Forelimb muscle (tissue), 1 donor: ENCODE measurements around the gene MYO10. TPM values are rescaled to one million over a fixed set of nuclear protein-coding genes. Genes with fewer than 3 reads are reported as not detected.

Experiments
- DNase-seq: peaks from one replicate; pipeline ENCODE4 v3.0.0-alpha.2; 2013; ENCODE audit warnings: low read depth
- polyA plus RNA-seq: library from polyadenylated mRNA; unstranded; fragments of 120-200 nt; gene quantifications from one replicate; pipeline ENCODE4 v1.2.1, GENCODE V29; 2013; ENCODE audit not compliant: insufficient read length

The MYO10 gene
- polyA plus RNA-seq, 1 donor = 27.2 TPM

DNA sequence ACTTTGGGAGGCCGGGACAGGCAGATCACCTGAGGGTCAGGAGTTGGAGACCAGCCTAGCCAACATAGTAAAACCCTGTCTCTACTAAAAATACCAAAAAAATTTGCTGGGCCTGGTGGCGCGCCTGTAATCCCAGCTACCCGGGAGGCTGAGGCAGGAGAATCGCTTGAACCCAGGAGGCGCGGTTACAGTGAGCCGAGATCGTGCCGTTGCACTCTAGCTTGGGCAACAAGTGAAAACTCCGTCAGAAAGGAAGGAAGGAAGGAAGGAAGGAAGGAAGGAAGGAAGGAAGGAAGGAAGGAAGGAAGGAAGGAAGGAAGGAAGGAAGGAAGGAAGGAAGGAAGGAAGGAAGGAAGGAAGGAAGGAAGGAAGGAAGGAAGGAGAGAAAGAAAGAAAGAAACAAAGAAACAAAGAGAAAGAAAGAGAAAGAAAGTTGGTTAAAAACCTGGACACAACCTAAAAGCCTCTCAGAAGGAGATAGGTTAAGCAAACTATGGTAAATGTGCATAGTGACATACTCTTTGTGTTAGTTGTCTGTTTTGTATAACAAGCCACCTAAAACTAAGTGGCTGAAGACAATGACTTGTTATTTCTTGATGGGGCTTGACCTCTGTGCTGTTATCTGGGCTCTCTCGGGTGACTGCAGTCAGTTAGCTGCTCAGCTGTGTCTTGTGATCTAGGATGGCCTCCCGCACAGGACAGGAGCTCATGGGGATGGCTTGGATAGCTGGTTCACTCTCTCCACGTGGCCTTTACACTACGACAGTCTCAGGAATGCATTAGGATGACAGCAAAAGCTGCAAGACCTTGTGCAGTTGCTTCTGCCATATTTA is 8.0 kb upstream of the MYO10 start:
- no peak for DNase-seq

- no peak for DNase-seq
Observed at GRCh38 chr5:16937503-16938161, 1.5 kb upstream of the MYO10 start.

DNA sequence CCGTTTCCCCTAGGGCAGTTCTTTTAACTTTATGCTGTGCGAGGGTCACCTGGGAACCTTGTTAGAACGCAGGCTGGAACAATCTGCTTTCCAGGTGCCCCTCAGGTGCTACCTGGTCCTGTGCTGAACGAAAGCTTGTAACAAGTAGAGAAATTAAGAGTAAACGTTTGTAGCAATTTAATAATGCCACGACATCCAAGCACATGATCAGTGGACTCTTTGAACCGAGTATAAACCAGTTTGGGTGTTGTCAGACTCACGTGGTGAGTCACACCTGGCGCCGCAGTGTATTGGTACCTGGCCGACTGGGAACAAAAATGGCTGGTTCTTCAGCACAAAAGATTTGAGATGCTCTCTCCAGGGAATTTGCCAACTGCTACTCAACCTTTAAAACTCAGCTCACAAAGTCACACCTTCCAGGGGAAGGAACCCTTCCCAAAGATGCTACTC is 926 bp upstream of the MYO10 start:
- DNase-seq = no peak

GRCh38 chr5:16935231-16936149 is 598 bp downstream of the MYO10 start:
- no peak for DNase-seq

DNA sequence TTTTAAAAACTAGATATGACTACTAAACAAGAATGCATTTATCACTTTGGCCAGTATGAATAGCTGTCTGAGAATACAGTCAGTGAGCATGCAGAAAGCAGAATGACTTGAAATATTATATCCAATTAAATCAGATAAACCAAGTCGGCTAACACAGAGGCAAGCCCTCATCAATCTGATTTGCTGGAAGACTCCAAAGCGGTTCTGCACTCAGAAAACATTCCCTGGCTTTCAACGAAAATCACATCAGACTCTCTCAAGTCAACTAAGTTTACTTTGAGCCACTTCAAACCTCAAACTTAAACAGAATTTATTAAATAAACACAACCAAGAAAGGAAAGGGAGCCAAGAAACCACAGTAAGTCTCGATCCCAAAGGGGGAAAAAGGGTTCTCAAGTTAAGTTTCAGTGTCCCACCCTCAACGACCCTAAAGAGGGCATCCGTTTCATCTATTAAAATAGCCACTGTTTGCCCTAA is 1.4 kb downstream of the MYO10 start:
- DNase-seq = no peak

- DNase-seq = no peak
Observed at GRCh38 chr5:16934123-16934522, 2.0 kb downstream of the MYO10 start.

GRCh38 chr5:16933337-16933736 is 2.8 kb downstream of the MYO10 start:
- DNase-seq = no peak

DNA sequence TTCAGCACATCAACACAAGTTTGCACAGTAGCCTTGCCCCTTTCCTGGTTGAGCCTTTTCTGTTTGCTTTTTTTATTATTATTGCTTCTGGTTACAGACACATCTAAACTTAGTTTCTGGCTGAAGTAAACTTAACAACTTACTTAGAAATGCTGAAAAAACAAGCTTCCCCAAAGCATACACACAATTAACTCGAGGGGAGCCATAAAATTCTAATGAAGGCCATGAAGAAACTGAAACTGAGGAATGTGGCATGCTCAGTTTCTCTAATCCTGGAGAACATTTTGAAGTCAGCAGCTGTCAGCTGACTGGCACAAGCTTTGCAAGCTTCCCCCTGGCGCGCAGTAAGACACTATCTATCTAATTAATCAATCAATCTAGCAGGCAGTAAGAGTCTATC is 3.7 kb downstream of the MYO10 start:
- no peak for DNase-seq

- no peak for DNase-seq
Observed at GRCh38 chr5:16931334-16932110, 4.6 kb downstream of the MYO10 start.

GRCh38 chr5:16930496-16930895 is 5.6 kb downstream of the MYO10 start:
- DNase-seq = no peak

DNA sequence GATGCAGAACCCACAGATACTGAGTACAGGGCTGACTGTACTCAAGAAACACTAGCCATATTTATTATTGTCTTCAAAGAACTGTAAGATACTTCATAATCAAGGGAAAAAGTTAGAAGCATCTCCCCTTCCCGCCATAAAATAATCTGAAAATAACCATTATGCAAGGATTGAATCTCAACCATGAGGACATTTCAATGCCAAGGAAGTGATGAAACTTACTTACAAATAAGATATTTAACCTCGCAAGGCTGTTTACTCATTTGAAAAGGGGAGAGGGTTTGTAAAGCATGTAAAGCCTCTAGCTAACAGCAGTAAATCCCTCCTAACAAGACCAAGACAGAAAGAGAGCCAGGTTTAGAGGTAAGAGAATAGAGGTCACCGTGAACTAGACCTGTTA is 6.3 kb downstream of the MYO10 start:
- no peak for DNase-seq

DNA sequence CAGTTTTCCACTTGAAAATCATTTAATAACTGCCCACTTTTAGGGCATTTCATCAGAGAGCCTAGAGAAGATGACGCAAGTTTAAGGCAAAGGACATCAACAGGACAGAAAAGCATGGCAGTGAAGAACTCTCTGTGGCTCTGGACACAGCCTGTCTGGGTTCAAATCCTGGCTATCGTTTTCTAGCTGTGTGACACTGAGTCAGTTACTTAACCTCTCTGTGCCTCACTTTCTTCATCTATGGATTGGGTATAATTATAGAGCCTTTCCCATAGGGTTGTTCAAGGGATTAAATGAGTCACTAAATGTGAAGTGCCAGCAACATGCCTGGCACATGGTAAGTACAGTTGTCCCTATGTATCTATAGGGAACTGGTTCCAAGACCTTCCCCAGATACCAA is 6.7 kb downstream of the MYO10 start:
- no peak for DNase-seq

- DNase-seq = no peak
Observed at GRCh38 chr5:16927613-16928012, 8.5 kb downstream of the MYO10 start.

GRCh38 chr5:16926417-16926816 is 9.7 kb downstream of the MYO10 start:
- DNase-seq = no peak

DNA sequence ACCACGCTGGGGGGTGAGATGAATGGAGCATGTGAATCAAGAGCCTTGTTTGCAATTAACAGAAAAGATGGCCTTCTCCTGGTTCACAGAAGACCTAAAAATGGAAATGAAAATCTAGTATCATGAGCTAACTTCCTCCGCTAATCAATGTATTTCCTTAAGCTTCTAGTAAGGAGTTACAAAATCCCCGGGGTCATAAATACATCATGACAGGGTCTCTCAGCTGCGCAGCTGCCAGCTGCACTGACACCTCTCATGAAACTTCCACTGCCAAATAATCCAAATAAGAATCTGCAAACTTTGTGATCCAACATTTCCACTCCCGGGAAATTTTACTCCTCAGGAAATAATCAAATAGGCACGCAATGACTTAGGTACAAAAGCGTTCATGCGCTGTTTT is 11.9 kb downstream of the MYO10 start:
- DNase-seq = no peak

GRCh38 chr5:16922430-16922829 is 13.7 kb downstream of the MYO10 start:
- DNase-seq = no peak

GRCh38 chr5:16921211-16921610 is 14.9 kb downstream of the MYO10 start:
- no peak for DNase-seq

- DNase-seq = no peak
Observed at GRCh38 chr5:16920109-16920816, 15.8 kb downstream of the MYO10 start.

- no peak for DNase-seq
Observed at GRCh38 chr5:16918891-16919671, 17.0 kb downstream of the MYO10 start.

- DNase-seq = no peak
Observed at GRCh38 chr5:16918156-16918555, 17.9 kb downstream of the MYO10 start.
